ENCODE data around the gene SIK2.

- TF ChIP-seq ZNF8 (CRISPR knock-in tag; IDR thresholded peaks at IDR 0.05) (no peak), PPARA (CRISPR knock-in tag; IDR thresholded peaks at IDR 0.05; ENCODE audit: borderline replicate concordance) (no peak), ZFP3 (CRISPR knock-in tag; IDR thresholded peaks at IDR 0.05) (no peak), ESRRG (CRISPR knock-in tag; IDR thresholded peaks at IDR 0.05) (no peak), OSR1 (CRISPR knock-in tag; IDR thresholded peaks at IDR 0.05) (no peak), ISL1 (CRISPR knock-in tag; IDR thresholded peaks at IDR 0.05) (no peak), ZFP30 (CRISPR knock-in tag; IDR thresholded peaks at IDR 0.05) (no peak), ARNTL (CRISPR knock-in tag; IDR thresholded peaks at IDR 0.05; ENCODE audit: borderline replicate concordance, low read depth) (no peak), RARB (CRISPR knock-in tag; IDR thresholded peaks at IDR 0.05) (no peak), ZC3H10 (CRISPR knock-in tag; IDR thresholded peaks at IDR 0.05) (no peak), PATZ1 (CRISPR knock-in tag; IDR thresholded peaks at IDR 0.05; ENCODE audit: borderline replicate concordance) (no peak), TCF4 (CRISPR knock-in tag; IDR thresholded peaks at IDR 0.05; ENCODE audit: borderline replicate concordance) (no peak), CSRNP3 (CRISPR knock-in tag; IDR thresholded peaks at IDR 0.05) (no peak), CREB5 (CRISPR knock-in tag; IDR thresholded peaks at IDR 0.05; ENCODE audit: low read depth) (no peak)
Measured at GRCh38 chr11:111748035-111748804, 146.0 kb downstream of the SIK2 start.
